ENCODE measurements around the gene SNAI1.

Gene SNAI1

DNA sequence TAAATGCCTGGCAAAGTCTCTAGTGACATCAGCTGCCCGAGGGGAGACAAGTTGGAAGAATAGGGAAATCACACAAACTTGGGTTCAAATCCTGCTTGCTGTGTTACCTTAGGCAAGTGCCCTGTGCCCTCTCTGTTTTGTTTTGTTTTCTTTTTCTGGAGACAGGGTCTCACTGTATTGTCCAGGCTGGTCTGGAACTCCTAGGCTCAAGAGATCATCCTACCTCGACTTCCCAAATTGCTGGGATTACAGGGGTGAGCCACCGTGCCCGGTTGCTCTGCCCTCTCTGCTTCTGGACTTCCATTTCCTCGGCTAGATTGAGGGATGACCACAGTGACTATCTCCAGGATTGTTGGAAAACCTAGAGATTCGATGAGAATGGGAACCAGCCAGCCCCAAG is 55.4 kb downstream of the SNAI1 start:
- DNase-seq = no peak
